ENCODE data around the gene MCOLN1.

MCOLN1 gene

DNA sequence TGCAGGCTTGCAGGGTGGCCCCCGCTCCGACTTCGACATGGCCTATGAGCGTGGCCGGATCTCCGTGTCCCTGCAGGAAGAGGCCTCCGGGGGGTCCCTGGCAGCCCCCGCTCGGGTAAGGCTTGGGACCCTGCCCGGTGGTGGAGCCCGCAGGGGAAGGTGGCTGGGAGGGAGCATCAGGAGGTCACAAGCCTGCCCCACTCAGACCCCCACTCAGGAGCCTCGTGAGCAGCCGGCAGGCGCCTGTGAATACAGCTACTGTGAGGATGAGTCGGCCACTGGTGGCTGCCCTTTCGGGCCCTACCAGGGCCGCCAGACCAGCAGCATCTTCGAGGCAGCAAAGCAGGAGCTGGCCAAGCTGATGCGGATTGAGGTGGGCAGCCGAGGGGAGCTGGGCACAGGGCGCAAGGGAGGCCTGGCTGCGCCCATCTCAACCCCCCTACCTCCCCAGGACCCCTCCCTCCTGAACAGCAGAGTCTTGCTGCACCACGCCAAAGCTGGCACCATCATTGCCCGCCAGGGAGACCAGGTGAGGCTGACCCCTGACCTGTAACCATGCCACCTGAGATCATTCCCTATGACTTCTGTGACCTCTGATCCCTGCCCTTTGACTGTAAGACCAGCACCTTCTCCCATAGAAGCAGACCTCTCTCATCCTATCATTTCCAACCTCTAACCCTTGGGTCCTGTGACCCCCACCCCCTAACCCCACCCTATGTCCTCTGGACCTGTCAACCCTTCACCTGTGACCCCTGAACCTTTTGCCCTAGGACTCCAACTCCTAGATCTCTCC lies 20.3 kb downstream of the MCOLN1 start:
- DNase-seq (ENCODE audit: low read depth) = no peak

DNA sequence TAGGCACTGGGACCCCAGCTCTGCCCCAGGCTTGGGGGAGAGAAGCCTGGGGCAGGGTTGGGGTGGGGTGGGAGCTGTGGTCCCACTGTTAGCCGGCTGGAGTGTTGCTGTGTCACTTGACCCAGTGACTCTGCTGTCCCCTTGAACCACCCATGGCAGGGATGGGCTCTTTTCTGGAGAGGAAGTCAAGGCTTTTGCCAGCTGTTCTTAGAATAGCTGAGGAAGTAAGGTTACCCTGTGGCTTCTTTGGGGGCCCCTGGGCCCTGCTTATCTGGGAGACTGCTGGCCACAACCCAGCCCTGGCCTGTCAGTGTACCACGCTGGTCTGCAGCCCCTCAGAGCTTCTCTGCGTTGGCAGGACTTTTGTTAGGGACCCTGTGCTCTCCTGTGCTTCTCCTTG lies 22.2 kb downstream of the MCOLN1 start:
- DNase-seq (ENCODE audit: low read depth) = no peak

DNA sequence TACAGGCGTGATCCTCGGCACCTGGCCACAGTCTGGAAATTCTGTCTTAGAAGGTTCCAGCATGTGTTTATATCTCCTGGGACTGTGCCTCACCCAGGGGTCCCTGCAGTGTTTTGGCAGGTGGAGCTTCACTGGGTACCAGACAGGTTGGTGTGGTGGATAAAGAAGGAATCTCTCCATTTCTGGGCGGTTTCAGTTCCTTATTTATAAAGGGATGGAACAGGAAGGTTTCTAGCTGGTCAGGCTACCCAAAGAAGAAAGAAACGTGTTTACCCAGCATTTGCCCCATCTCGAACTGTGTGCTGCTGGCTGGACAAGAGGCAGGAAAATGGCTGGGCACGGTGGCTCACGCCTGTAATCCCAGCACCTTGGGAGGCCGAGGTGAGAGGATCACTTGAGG lies 22.9 kb downstream of the MCOLN1 start:
- DNase-seq (ENCODE audit: low read depth) = no peak

GRCh38 chr19:7545904-7546303 lies 23.5 kb downstream of the MCOLN1 start:
- no peak for DNase-seq (ENCODE audit: low read depth)

GRCh38 chr19:7547159-7547558 lies 24.7 kb downstream of the MCOLN1 start:
- DNase-seq (ENCODE audit: low read depth) = no peak

DNA sequence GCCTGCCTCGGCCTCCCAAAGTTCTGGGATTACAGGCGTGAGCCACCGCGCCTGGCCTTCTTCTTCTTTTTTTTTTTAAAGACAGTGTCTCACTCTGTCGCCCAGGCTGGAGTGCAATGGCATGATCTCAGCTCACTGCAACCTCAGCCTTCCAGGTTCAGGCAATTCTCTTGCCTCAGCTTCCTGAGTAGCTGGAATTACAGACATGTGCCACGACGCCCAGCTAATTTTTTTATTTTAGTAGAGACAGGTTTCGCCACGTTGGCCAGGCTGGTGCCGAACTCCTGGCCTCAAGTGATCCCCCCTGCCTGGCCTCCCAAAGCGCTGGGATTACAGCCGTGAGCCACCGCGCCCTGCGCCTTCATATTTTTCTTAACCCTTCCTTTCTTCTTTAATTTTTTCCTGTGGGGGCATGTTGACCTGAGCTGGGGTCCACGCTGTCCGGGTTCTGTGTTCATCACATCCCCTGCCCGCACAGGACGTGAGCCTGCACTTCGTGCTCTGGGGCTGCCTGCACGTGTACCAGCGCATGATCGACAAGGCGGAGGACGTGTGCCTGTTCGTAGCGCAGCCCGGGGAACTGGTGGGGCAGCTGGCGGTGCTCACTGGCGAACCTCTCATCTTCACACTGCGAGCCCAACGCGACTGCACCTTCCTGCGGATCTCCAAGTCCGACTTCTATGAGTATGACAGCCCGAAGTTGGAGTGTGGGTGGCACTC lies 27.2 kb downstream of the MCOLN1 start:
- DNase-seq (ENCODE audit: low read depth) = no peak

DNA sequence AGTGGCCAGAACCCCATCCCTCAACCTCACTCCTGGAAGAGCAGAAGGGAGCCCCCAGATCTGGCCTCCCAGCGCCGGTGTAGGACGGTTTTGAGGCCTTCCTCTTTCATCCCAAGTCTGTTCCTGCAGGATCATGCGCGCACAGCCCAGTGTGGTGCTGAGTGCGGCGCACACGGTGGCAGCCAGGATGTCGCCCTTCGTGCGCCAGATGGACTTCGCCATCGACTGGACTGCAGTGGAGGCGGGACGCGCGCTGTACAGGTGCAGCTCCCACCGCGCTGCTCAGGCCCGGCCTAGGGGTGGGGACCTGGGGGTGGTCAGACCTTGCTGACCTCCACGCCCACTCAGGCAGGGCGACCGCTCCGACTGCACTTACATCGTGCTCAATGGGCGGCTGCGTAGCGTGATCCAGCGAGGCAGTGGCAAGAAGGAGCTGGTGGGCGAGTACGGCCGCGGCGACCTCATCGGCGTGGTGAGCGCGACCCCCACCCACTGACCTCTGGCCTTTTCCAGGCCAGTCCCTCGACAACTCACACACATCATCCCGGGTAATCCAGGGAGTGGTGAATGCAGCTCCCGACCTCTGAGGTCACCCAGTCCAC lies 27.8 kb downstream of the MCOLN1 start:
- DNase-seq (ENCODE audit: low read depth) = no peak

- no peak for DNase-seq (ENCODE audit: low read depth)
Measured at GRCh38 chr19:7550987-7551761, 28.8 kb downstream of the MCOLN1 start.

GRCh38 chr19:7552781-7553180 lies 30.4 kb downstream of the MCOLN1 start:
- no peak for DNase-seq (ENCODE audit: low read depth)

DNA sequence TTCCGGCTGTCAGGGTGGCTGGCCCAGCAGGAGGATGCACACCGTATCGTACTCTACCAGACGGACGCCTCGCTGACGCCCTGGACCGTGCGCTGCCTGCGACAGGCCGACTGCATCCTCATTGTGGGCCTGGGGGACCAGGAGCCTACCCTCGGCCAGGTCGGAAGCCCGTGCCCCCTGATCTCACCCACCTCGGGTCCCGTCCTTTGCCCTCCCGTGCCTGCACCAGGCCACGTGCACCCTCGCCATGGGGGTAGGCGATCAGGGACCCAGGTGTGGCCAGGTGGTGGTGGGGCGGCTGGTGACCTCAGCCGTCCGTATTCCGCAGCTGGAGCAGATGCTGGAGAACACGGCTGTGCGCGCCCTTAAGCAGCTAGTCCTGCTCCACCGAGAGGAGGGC lies 32.1 kb downstream of the MCOLN1 start:
- no peak for DNase-seq (ENCODE audit: low read depth)

GRCh38 chr19:7554990-7555864 lies 32.8 kb downstream of the MCOLN1 start:
- no peak for DNase-seq (ENCODE audit: low read depth)

DNA sequence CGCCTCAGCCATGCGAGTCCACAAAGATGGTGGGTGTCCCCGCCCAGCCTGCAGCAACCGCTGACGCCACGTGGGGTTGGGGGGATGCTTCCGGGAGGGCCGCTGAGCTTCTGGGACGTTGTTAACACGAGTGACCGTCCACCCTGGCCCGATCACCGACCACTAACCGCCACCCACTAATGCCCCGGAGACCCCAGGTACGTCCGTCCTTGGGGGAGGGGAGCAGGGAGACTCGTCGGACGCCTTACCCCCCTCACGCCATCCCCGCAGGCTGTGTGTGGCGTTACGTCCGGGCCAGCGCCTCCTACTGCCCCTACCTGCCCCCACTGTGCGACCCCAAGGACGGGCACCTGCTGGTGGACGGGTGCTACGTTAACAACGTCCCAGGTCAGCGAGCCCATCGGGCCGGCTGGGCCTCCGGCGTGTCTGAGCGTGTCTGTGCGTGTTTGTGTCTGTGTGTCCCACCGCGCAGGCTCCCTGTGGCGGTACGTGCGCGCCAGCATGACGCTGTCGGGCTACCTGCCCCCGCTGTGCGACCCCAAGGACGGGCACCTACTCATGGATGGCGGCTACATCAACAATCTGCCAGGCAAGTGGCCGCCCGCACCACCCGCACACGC lies 34.4 kb downstream of the MCOLN1 start:
- no peak for DNase-seq (ENCODE audit: low read depth)

DNA sequence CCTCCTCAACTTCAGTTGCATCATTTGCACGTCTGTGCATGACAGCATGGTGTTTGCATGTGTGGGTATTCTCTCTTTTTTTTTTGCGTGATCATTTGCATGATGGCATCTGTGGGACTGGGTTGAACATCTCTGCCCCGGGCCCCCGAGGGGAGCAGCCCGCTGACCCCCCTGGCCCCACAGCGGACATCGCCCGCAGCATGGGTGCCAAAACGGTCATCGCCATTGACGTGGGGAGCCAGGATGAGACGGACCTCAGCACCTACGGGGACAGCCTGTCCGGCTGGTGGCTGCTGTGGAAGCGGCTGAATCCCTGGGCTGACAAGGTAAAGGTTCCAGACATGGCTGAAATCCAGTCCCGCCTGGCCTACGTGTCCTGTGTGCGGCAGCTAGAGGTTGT lies 36.2 kb downstream of the MCOLN1 start:
- no peak for DNase-seq (ENCODE audit: low read depth)

- no peak for DNase-seq (ENCODE audit: low read depth)
Measured at GRCh38 chr19:7559102-7559501, 36.7 kb downstream of the MCOLN1 start.

GRCh38 chr19:7560255-7560654 lies 37.8 kb downstream of the MCOLN1 start:
- no peak for DNase-seq (ENCODE audit: low read depth)

GRCh38 chr19:7561325-7561724 lies 38.9 kb downstream of the MCOLN1 start:
- DNase-seq (ENCODE audit: low read depth) = no peak

- DNase-seq (ENCODE audit: low read depth) = no peak
Measured at GRCh38 chr19:7562646-7563393, 40.4 kb downstream of the MCOLN1 start.

DNA sequence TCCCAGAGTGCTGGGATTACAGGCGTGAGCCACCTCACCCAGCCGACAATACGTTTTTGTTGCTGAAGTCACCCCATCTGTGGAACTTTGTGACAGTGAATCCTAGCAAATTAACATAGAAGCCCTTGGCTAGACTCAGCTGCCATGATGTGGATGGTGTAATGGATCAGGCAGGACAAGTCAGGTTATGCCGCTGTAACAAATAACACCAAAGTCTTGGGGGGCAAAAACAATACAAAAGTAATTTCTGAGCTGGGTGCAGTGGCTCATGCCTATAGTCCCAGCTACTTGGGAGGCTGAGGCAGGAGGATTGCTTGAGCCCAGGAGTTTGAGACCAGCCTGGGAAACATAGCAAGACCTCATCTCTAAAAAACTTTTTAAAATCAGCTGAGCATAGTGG lies 42.4 kb downstream of the MCOLN1 start:
- no peak for DNase-seq (ENCODE audit: low read depth)

DNA sequence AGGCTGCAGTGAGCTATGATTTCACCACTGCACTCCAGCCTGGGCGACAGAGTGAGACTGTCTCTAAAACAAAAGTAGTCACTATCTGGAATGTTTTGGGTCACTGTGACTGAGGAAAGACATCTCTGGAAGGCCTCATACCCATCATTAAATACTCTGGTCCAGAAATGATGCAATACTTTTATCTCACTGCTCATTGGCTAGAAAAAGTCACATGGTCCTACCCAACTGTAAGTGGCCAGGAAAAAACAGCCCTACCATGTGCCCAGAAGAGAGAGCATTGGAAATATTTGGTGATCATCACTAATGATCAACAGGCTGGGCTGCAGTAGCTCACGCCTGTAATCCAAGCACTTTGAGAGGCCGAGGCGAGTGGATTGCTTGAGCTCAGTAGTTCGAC lies 42.9 kb downstream of the MCOLN1 start:
- no peak for DNase-seq (ENCODE audit: low read depth)

DNA sequence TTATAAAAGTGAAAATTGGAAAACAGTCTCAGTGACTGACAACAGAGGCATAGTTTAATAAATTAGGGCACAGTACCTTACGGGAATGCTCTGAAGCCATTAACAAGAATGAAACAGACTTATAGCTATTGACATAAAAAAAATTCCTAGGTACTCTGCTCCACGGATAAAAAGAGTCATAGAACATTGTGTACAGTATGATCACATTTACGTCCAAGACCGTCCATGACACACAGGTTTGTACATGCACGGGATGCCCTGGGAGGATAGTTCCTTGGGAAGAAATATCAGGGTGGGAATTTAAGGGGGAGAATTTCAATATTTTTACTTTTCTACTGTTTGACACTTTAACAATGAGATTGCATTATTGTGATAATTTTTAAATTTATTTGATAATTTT lies 48.3 kb downstream of the MCOLN1 start:
- DNase-seq (ENCODE audit: low read depth) = no peak
